Ascending aorta (tissue), 2 donors: ENCODE data around the gene CTSL. TPM values are rescaled to one million over a fixed set of nuclear protein-coding genes. Genes with fewer than 3 reads are reported as not detected.

ENCODE experiments used
- DNase-seq, 2 donors: peaks; one replicate each; pipeline ENCODE4 v3.0.0-alpha.2; 2019; ENCODE audit warnings: low spot score in 2 of 2
- H3K27ac ChIP-seq, 2 donors: fragments of 200-600 bp; sonication (generic); one replicate each; pipeline ENCODE4 v1.5.1; 2016 to 2017; ENCODE audit warnings: mild to moderate bottlenecking in 1 of 2
- H3K27me3 ChIP-seq: fragments of 200-600 bp; sonication (generic); one replicate; pipeline ENCODE4 v1.5.1; 2017
- H3K36me3 ChIP-seq, 2 donors: fragments of 200-600 bp; sonication (generic); one replicate each; pipeline ENCODE4 v1.5.1; 2016
- H3K4me1 ChIP-seq, 2 donors: fragments of 200-600 bp; sonication (generic); one replicate each; pipeline ENCODE4 v1.5.1; 2016 to 2017; ENCODE audit warnings: mild to moderate bottlenecking in 1 of 2
- H3K4me3 ChIP-seq, 2 donors: fragments of 200-600 bp; sonication (generic); one replicate each; pipeline ENCODE4 v1.5.1; 2016 to 2017; ENCODE audit warnings: mild to moderate bottlenecking in 1 of 2
- H3K9me3 ChIP-seq, 2 donors: fragments of 200-600 bp; sonication (generic); one replicate each; pipeline ENCODE4 v1.5.1; 2016
- intact Hi-C: fragments of 100-400 bp; cut with DNase I; formaldehyde crosslinking; loops from one replicate; pipeline ENCODE4 v1.15.1; 2023
- total RNA-seq: library from RNA; depleted of rRNA; stranded (reverse); fragments of >200 nt; gene quantifications from one replicate; pipeline ENCODE4 v1.1.0, GENCODE V29; 2016
- TF ChIP-seq, protein P1 (sequence below), 3 experiments: fragments of 200-600 bp in 2 of 3; fragments of 450-650 bp in 1 of 3; sonication (generic) in 2 of 3; IDR thresholded peaks; one replicate each; pipeline ENCODE4 v1.5.1; 2016 to 2019; ENCODE audit warnings: antibody characterized with exemption in 3 of 3, mild to moderate bottlenecking in 1 of 3, moderate library complexity in 1 of 3

The CTSL gene
- total RNA-seq, 1 donor from 2014 or later: 97.8 TPM

DNA sequence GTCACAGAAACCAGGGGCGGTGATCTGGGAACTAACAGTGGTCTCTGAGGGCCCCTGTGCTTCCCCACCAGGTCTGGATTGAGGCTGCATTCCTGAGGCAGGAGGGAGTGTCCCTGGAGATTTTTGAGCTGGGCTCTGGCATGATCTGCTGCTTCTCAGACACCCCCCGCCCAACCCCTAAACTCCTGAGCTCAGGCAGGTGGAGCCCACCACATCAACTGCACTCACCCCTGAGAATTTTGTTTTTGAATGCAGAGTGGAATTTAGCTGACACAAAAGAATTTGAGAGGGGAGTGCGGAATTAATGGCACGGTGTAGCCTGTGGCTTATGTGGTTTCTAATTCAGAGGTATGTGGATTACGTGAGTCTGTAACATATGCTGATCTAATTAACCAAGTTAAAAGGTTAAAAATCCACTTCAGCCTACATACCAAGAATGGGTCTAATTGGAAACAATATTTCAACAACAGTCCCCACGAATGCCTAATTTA lies 23.9 kb upstream of the CTSL start:
- Histone ChIP-seq H3K4me1 (no peaks in the 10 kb centered on the region), H3K27me3 (no peaks in the 10 kb centered on the region), H3K27ac (no peak overlapping the region), H3K4me3 (no peak overlapping the region), H3K36me3 (peaks cover 4 to 6% of the 10 kb centered on the region in 2 donors), H3K9me3 (no peaks in the 10 kb centered on the region)
- no peak for DNase-seq
- TF ChIP-seq, protein P1, sequence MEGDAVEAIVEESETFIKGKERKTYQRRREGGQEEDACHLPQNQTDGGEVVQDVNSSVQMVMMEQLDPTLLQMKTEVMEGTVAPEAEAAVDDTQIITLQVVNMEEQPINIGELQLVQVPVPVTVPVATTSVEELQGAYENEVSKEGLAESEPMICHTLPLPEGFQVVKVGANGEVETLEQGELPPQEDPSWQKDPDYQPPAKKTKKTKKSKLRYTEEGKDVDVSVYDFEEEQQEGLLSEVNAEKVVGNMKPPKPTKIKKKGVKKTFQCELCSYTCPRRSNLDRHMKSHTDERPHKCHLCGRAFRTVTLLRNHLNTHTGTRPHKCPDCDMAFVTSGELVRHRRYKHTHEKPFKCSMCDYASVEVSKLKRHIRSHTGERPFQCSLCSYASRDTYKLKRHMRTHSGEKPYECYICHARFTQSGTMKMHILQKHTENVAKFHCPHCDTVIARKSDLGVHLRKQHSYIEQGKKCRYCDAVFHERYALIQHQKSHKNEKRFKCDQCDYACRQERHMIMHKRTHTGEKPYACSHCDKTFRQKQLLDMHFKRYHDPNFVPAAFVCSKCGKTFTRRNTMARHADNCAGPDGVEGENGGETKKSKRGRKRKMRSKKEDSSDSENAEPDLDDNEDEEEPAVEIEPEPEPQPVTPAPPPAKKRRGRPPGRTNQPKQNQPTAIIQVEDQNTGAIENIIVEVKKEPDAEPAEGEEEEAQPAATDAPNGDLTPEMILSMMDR (IDR thresholded peaks at IDR 0.05): no peak
- intact Hi-C loops: loop anchor here (5.0 kb wide), 1 partner anchor 35 kb away; no protein-coding TSS in a partner anchor

DNA sequence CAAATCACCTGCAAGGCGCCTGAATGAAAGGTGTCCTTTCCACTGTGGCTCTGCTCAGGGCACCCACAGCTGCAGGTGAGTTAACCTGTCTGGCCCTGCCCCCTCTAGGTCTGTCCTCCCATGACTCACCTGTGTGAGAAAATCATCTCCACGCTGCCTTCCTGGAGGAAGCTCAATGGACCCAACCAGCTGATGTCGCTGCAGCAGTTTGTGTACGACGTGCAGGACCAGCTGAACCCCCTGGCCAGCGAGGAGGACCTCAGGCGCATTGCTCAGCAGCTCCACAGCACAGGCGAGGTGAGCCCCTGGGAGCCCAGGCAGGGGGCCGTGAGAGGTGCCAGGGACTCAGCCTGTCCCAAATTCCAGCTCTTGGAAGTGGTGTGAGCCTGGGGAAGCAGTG lies 23.0 kb upstream of the CTSL start:
- TF ChIP-seq, protein P1 (IDR thresholded peaks at IDR 0.05): no peak
- Histone ChIP-seq H3K27ac (no peak overlapping the region), H3K9me3 (no peaks in the 10 kb centered on the region), H3K4me3 (no peak overlapping the region), H3K4me1 (no peaks in the 10 kb centered on the region), H3K27me3 (no peaks in the 10 kb centered on the region), H3K36me3 (peaks cover 4 to 6% of the 10 kb centered on the region in 2 donors)
- intact Hi-C loops: loop anchor here (5.0 kb wide), 1 partner anchor 34 kb away; no protein-coding TSS in a partner anchor
- DNase-seq: no peak

DNA sequence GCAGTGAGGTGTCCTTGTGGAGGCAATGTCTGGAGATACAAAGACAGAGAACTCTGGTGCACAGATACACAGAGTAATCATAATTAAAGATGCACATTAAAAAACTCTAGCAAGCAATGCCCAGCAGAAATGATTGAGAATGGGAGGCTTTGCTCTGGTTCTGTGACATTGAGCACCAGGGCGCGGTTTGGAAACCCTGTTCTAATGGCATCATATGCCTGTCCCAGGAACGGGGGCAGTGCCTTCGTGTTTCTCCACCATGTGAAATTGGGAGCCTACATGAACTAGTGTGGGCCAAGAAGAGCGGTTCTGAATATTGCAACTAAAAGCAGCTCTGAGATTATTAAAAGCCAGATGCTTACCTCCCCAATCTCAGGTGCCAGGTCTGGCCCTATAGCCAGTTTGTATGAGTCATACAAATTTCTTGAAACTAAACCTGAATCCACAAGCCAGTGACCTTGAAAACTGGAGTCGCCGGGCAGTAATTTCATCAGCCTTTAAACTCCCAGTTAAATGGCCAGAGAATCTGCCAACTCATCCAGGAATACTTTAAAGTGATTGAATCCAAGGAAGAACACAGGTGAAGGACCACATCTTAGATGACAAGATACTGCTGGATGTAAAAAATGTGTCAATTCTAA lies 22.2 kb upstream of the CTSL start:
- Histone ChIP-seq H3K27me3 (no peaks in the 10 kb centered on the region), H3K9me3 (no peaks in the 10 kb centered on the region), H3K4me1 (no peaks in the 10 kb centered on the region), H3K4me3 (no peak overlapping the region), H3K36me3 (peaks cover 4 to 6% of the 10 kb centered on the region in 2 donors), H3K27ac (no peak overlapping the region)
- DNase-seq: no peak
- intact Hi-C loops: loop anchor here (5.0 kb wide), 1 partner anchor 34 kb away; no protein-coding TSS in a partner anchor
- TF ChIP-seq, protein P1 (IDR thresholded peaks at IDR 0.05): no peak

DNA sequence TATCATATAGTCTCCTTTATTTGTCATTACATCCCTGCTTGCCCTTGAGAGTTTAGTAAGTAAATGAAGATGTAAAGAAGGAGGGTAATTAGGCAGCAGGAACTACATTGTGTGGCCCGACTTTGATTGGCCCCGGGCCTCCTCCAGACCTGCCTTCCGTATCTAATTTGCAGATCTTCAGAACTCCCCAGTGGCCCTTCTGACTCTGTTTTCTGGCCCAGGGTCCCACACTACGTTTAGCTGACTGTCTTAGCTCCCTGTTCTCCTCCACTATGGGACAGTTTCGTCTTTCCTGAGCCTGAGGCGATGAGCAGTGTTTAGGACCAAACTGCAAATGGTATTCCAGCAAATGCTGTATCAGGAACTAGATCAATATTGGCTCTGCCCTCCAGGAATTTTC lies 21.6 kb upstream of the CTSL start:
- no peak for DNase-seq
- Histone ChIP-seq H3K9me3 (no peaks in the 10 kb centered on the region), H3K4me3 (no peak overlapping the region), H3K27me3 (no peaks in the 10 kb centered on the region), H3K4me1 (no peaks in the 10 kb centered on the region), H3K36me3 (peaks cover 4 to 6% of the 10 kb centered on the region in 2 donors), H3K27ac (no peak overlapping the region)
- TF ChIP-seq, protein P1 (IDR thresholded peaks at IDR 0.05): no peak
- intact Hi-C loops: loop anchor here (5.0 kb wide), 1 partner anchor 33 kb away; no protein-coding TSS in a partner anchor

DNA sequence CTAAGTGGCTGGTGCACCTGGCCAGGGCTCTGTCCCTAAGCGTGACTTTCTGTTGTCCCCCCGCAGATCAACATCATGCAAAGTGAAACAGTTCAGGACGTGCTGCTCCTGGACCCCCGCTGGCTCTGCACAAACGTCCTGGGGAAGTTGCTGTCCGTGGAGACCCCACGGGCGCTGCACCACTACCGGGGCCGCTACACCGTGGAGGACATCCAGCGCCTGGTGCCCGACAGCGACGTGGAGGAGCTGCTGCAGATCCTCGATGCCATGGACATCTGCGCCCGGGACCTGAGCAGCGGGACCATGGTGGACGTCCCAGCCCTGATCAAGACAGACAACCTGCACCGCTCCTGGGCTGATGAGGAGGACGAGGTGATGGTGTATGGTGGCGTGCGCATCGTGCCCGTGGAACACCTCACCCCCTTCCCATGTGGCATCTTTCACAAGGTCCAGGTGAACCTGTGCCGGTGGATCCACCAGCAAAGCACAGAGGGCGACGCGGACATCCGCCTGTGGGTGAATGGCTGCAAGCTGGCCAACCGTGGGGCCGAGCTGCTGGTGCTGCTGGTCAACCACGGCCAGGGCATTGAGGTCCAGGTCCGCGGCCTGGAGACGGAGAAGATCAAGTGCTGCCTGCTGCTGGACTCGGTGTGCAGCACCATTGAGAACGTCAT lies 19.7 kb upstream of the CTSL start:
- intact Hi-C loops: no loop called here
- H3K9me3 ChIP-seq: no peaks in the 10 kb centered on the region
- TF ChIP-seq, protein P1 (IDR thresholded peaks at IDR 0.05): no peak

More for the DNA sequence above, 19.7 kb upstream of the CTSL start:
- Histone ChIP-seq H3K27ac (no peak overlapping the region), H3K4me1 (no peaks in the 10 kb centered on the region), H3K4me3 (no peak overlapping the region), H3K27me3 (no peaks in the 10 kb centered on the region), H3K36me3 (peaks cover 4 to 6% of the 10 kb centered on the region in 2 donors)
- DNase-seq: no peak
